ENCODE measurements around the gene BICD2. TPM values are rescaled to one million over a fixed set of nuclear protein-coding genes. Genes with fewer than 3 reads are reported as not detected.

BICD2 gene
- total and polyA plus RNA-seq, 9 of the 15 experiments (the other 6 are each of a cell fraction or from before 2014, with no cell fraction given), result 3.6 to 23.4 (median 11.8) TPM

DNA sequence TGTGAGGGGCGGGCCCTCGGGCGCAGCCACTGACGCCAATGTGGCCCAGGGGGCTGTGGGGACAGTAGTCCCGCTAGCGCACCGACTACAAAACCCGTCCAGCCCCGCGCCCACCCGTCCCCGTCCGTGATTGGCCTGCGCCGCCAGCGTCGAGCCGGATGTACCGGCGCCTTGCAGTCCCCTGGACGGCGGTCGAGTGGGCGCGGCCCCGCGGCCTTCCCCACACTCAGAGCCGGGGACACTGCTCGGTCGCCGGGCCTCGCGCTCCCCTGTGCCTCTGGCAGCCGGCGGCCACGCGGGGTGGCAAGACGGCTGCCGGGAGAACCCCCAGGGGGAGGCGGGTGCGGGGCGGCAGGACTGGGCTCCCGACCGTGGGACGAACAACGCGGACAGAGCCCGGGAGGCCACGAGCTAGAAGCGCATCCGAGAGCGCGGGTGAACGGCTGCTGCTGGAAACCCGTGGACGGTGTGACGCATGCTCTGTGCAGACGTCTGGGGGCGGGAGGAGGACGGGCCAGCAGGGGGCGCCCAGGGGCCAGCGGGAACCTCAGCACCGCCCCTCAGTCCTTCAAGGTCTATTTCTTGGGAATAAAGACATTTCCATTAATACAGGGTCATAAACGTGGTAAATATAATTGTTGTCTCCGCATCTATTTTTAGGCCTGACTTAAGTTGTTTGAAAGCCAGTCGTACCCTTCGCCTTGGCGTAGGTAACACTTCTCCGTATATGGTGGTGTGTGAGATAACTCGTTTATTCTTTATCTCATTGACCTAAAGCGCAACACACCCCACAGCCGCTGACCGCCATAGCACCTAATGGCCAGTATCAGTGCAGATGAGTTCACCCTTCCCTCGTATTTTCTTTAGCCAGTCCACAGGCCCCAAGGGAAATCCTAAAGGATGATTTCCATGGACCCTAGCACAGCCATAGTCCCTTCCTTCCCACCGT, 629 bp upstream of the BICD2 start (continued):
- no peak for TF ChIP-seq MAFF (IDR thresholded peaks at IDR 0.05; ENCODE audit: low read length)
- TF ChIP-seq RBBP5 (IDR thresholded peaks at IDR 0.05; ENCODE audit: borderline replicate concordance, insufficient read depth, low read length, poor library complexity, severe bottlenecking), result no peak
- TF ChIP-seq, protein P1, sequence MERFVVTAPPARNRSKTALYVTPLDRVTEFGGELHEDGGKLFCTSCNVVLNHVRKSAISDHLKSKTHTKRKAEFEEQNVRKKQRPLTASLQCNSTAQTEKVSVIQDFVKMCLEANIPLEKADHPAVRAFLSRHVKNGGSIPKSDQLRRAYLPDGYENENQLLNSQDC (CRISPR knock-in tag; IDR thresholded peaks at IDR 0.05), result peak; percentile 56; the same call in 1 of the 2 replicates
- TF ChIP-seq TAL1 (IDR thresholded peaks at IDR 0.05), result peak; percentile 23; the same call in 1 of the 2 replicates
- no peak for TF ChIP-seq HNRNPH1 (optimal IDR thresholded peaks at IDR 0.05; ENCODE audit: low read depth, low read length)
- no peak for TF ChIP-seq KDM4B (IDR thresholded peaks at IDR 0.05; ENCODE audit: borderline replicate concordance in 2 of 2, low read depth in 1 of 2)
- peak; percentile 85 for TF ChIP-seq FOXJ2 (tag; IDR thresholded peaks at IDR 0.05)
- no peak for TF ChIP-seq SREBF1 (IDR thresholded peaks at IDR 0.05; ENCODE audit: borderline replicate concordance, low read depth, low read length)
- peak; percentile 96 for TF ChIP-seq NCOA6 (IDR thresholded peaks at IDR 0.05)
- no peak for TF ChIP-seq HNRNPK (IDR thresholded peaks at IDR 0.05; ENCODE audit: low read depth, low read length, poor library complexity, severe bottlenecking)
- TF ChIP-seq U2AF1 (optimal IDR thresholded peaks at IDR 0.05; ENCODE audit: low read depth, low read length), result peak; percentile 92
- TF ChIP-seq MED1 (CRISPR knock-in tag; IDR thresholded peaks at IDR 0.05; ENCODE audit: borderline replicate concordance), result no peak
- no peak for TF ChIP-seq ZNF408 (CRISPR knock-in tag; IDR thresholded peaks at IDR 0.05; ENCODE audit: low read depth)
- TF ChIP-seq CSDE1 (IDR thresholded peaks at IDR 0.05), result no peak
- TF ChIP-seq, protein P2, sequence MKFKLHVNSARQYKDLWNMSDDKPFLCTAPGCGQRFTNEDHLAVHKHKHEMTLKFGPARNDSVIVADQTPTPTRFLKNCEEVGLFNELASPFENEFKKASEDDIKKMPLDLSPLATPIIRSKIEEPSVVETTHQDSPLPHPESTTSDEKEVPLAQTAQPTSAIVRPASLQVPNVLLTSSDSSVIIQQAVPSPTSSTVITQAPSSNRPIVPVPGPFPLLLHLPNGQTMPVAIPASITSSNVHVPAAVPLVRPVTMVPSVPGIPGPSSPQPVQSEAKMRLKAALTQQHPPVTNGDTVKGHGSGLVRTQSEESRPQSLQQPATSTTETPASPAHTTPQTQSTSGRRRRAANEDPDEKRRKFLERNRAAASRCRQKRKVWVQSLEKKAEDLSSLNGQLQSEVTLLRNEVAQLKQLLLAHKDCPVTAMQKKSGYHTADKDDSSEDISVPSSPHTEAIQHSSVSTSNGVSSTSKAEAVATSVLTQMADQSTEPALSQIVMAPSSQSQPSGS (CRISPR knock-in tag; IDR thresholded peaks at IDR 0.05), result no peak
- no peak for TF ChIP-seq TAF9B (IDR thresholded peaks at IDR 0.05; ENCODE audit: partially characterized antibody)
- TF ChIP-seq ZNF561 (CRISPR knock-in tag; conservative IDR thresholded peaks at IDR 0.05), result no peak
- TF ChIP-seq SNRNP70 (optimal IDR thresholded peaks at IDR 0.05; ENCODE audit: low read depth, low read length), result no peak
- peak; percentile 36 for TF ChIP-seq MXD1 (CRISPR knock-in tag; IDR thresholded peaks at IDR 0.05; ENCODE audit: borderline replicate concordance, poor library complexity, severe bottlenecking)
- TF ChIP-seq VEZF1 (CRISPR knock-in tag; IDR thresholded peaks at IDR 0.05), result peak; percentile 45
- TF ChIP-seq, protein P3, sequence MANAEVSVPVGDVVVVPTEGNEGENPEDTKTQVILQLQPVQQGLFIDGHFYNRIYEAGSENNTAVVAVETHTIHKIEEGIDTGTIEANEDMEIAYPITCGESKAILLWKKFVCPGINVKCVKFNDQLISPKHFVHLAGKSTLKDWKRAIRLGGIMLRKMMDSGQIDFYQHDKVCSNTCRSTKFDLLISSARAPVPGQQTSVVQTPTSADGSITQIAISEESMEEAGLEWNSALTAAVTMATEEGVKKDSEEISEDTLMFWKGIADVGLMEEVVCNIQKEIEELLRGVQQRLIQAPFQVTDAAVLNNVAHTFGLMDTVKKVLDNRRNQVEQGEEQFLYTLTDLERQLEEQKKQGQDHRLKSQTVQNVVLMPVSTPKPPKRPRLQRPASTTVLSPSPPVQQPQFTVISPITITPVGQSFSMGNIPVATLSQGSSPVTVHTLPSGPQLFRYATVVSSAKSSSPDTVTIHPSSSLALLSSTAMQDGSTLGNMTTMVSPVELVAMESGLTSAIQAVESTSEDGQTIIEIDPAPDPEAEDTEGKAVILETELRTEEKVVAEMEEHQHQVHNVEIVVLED (CRISPR knock-in tag; IDR thresholded peaks at IDR 0.05), result no peak
- no peak for TF ChIP-seq ZZZ3 (IDR thresholded peaks at IDR 0.05)
